GM12875 (cell line): Measurements from ENCODE around the gene CHMP6.
A peak's percentile ranks its signal among the peaks of the same experiment; 100 is the strongest.

Experiments used
- H3K4me3 ChIP-seq: one replicate; pipeline ENCODE4 v1.5.1; 2011; ENCODE audit warnings: low read depth, low read length, control low read depth
- TF ChIP-seq, protein P1 (sequence below): IDR thresholded peaks from 2 replicates; pipeline ENCODE4 v1.5.1; 2011; ENCODE audit warnings: low read depth, mild to moderate bottlenecking, control low read depth, inconsistent platforms, low read length, moderate library complexity, borderline replicate concordance; ENCODE audit not compliant: insufficient read depth

The CHMP6 gene

DNA sequence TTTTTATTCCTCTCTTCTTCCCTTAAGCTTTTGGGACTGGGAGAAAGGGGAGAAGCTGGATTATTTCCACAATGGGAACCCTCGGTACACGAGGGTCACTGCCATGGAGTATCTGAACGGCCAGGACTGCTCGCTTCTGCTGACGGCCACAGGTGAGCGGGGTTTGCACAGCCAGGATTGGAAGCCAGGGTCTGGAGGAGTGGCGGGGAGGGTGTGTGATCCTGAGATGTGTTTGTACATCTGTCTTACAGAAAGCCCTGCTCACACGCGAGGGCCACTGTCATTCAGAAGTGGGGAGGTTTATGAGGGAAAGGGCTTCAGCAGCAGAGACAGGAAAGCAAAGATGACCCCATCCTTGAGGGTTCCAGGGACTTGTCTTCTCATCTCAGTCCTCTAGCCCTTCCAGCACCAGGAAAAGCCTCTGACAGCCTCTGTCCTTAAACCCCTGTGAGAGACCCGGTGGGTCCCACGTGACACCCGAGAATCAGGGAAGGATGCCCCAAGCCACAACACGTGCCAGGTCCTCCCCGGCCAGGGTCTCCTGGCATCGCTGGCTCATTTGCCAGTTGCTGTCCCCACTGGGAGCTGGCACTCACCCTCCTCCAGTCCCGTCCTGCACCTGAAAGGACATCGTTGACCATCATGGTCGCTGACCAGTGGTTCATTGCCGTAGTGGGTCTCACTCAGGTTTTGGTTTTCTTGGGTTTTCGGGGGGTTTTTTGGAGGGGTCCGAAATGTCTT, 44.3 kb upstream of the CHMP6 start:
- TF ChIP-seq, protein P1, sequence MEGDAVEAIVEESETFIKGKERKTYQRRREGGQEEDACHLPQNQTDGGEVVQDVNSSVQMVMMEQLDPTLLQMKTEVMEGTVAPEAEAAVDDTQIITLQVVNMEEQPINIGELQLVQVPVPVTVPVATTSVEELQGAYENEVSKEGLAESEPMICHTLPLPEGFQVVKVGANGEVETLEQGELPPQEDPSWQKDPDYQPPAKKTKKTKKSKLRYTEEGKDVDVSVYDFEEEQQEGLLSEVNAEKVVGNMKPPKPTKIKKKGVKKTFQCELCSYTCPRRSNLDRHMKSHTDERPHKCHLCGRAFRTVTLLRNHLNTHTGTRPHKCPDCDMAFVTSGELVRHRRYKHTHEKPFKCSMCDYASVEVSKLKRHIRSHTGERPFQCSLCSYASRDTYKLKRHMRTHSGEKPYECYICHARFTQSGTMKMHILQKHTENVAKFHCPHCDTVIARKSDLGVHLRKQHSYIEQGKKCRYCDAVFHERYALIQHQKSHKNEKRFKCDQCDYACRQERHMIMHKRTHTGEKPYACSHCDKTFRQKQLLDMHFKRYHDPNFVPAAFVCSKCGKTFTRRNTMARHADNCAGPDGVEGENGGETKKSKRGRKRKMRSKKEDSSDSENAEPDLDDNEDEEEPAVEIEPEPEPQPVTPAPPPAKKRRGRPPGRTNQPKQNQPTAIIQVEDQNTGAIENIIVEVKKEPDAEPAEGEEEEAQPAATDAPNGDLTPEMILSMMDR: no peak
- no peak overlapping the region for H3K4me3 ChIP-seq

DNA sequence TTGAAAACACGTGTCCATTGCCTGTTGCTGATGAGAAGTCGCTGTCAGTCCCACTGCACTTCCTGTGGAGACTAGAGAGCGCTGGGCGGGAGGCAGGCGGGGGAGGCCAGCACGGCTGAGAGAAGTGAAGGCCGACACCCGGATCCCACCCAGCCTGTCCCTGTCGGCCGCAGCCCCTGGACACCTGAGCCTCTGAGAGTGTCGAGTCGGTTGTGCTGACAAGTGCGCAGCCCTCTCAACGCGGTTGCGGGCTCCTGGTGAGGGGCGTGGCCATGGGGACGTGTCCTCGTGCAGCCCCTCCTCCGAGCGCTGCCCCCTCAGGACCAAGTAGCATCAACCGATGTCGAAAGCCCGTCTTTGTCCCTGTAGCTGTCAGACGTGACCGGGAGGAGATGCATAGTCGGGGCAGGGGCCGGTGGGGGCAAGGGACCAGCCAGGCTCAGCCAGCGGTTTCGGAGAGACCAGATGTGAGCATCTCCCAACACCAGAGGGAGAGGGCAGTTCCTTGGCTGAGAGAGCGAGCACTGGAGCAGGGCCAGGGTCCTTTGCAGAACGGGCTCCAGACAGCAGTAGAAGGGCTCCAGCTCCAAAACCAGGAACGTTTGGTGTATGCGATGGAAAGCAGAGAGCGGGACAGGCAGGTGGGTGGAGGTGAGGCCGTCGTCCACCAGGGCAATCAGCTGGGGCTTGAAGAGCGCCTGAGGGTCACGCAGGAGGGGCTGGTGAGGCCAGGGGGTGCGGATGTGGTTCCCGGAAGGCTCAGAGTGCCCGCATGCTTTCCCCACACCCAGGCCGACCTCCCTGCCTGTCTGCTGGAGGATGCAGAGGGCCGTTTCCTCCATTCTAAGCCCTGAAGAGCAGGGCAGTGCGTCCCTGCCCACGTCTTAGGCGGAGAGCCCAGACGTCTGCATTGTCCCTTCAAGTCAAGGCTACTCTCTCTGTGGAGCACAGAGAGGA, 43.3 kb upstream of the CHMP6 start:
- no peak overlapping the region for H3K4me3 ChIP-seq
- TF ChIP-seq, protein P1: no peak

DNA sequence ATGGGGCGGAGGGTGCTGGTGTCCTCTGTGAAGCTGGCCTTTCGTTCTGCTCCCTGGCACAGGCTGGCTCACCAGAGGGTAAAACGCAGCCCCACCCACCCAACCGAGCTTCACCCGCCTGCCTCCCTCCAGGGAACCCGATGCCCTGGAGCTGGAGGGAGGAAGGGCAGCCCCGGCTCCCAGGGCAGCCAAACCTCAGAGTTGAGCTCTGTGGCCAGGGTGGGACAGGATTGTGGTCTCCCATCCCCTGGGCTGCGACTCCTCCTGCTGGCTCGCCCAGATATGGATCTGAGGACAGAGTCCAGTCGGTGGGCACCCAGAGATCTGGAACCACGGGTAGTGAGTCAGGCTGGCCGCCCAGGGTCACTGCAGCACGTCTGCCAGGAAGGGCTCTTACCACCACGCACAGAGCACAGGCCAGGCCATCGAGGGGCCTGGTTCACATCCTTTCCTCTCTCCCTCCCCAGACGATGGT, 42.6 kb upstream of the CHMP6 start:
- TF ChIP-seq, protein P1: 0 out of 2 replicates have a peak, but pooled peaks have one; percentile 11
- no peak overlapping the region for H3K4me3 ChIP-seq

DNA sequence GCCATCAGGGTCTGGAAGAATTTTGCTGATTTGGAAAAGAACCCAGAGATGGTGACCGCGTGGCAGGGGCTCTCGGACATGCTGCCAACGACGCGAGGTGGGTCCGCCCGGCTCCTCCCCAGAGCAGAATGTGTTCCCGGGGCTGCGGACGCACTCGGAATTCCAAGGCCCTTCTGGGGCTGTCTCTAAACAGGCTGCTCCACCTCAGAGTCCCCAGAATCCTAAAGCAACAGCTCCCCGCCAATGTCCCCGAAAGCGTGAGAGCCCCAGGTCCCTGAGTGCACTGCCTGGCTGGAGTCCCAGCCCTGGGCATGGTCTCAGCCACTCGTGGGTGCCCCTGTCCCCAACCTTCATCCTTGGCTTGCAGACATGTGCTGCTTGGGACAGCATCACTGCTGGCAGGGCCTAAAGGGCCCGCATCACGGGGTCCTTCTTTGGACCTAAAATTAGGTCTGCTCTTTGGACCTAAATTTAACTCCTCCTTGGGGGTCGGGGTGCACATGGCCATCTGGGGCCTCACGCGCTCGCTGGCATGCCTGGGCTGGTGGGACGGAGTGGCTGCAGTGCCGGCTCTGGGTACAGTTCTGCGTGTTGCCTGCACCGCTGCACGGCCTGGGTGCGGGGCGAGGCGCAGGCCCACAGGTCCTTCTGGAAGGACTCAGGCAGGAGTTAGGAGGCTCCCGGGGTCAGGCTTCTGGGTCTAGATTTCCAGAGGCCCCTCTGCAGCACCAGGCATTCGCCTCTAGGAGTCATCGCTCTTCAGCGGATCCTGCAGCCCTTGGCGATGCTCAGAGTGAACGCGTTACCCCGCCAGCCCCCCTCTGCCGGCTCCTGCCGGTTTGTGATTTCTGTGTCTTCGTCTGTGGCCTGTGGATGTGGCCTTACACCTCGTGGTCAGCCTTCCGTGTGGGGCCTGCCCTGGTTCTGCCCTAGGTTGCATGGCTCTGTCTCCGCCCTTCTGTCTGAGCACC, 41.9 kb upstream of the CHMP6 start:
- TF ChIP-seq, protein P1: no peak
- H3K4me3 ChIP-seq: no peak overlapping the region

DNA sequence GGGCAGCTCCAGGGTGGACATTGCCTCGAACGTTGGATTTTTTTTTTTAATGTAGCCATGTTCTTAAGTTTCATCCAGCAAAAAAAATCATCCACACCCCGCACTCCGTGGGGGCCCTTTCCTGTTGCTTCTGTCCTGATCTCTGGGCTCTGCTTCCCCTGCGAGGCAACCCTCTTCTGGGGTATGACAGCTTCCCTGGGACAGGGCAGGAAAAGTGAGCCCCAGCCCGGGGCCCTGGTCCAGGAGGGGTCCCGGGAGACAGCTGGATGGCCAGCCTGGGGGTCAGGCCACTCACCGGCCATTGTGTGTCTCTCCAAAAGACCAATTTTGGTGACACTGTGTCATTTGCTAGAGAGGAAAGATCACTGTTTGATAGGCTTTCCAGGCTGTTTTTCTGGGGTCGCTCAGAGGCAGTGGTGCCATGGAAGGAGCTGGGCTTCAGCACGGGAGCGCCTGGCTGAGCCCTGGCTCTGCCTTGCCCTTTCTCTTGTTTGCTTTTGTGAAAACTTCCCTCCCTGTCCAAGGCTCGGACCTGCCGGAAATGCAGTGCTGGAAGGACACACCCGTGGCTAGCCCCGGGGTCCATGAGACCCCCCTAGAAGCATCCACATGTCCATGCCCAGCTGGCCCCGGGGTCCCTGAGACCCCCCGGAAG, 41.0 kb upstream of the CHMP6 start:
- TF ChIP-seq, protein P1: no peak
- no peak overlapping the region for H3K4me3 ChIP-seq
